GM12878 (cell line): ENCODE data around the gene SLC1A6. TPM values are rescaled to one million over a fixed set of nuclear protein-coding genes. Genes with fewer than 3 reads are reported as not detected.

Experiments used
- ATAC-seq: fragments of 200-7000 bp; cut with Tn5 transposase; 3 replicates; pipeline ENCODE4 v1.9.1; 2020; ENCODE audit warnings: mild to moderate bottlenecking, moderate library complexity
- BruUV-seq: library from RNA; stranded (reverse); fragments of 400-500 nt; replicated peaks from 2 replicates; lab custom pipeline; 2021; lab: Mats Ljungman, UMichigan
- CTCF ChIA-PET: fragments of 300-600 bp; sonication (Branson Sonifier 250); formaldehyde crosslinking; extraction: SDS; loops from one replicate; lab custom pipeline; 2021; ENCODE audit warnings: inconsistent platforms; lab: Yijun Ruan, JAX
- POLR2A ChIA-PET: fragments of 350-600 bp; formaldehyde crosslinking; extraction: SDS; loops from one replicate; lab custom pipeline; 2021; ENCODE audit warnings: inconsistent platforms; lab: Charles Lee
- RAD21 ChIA-PET: fragments of 300-600 bp; sonication (Branson Sonifier 250); formaldehyde crosslinking; loops from one replicate; lab custom pipeline; 2023; ENCODE audit warnings: antibody characterized with exemption; ENCODE audit not compliant: unreplicated experiment; lab: Charles Lee
- SMC1A ChIA-PET: fragments of 300-600 bp; sonication (Branson Sonifier 250); formaldehyde crosslinking; loops from one replicate; lab custom pipeline; 2023; ENCODE audit not compliant: unreplicated experiment, uncharacterized antibody; lab: Charles Lee
- DNase-seq: peaks from one replicate; pipeline ENCODE4 v3.0.0-alpha.2; 2011; ENCODE audit warnings: low read depth, low spot score
- FAIRE-seq: peaks from 3 replicates; lab custom pipeline; 2011; peaks lifted over from hg19 to GRCh38; lab: Jason Lieb, UNC
- H2AFZ ChIP-seq: 2 replicates; pipeline ENCODE4 v1.6.0; 2011; ENCODE audit warnings: low read depth, low read length, control low read depth; ENCODE audit not compliant: control insufficient read depth
- H3K27ac ChIP-seq: 2 replicates; pipeline ENCODE4 v1.5.1; 2011; ENCODE audit warnings: control low read depth; ENCODE audit not compliant: control insufficient read depth, insufficient read depth
- H3K27me3 ChIP-seq, 2 experiments: replicated peaks in 1 of 2; 2 replicates each; pipeline versions ENCODE4 v1.6.0 to v1.6.1; 2011; ENCODE audit warnings: low read length in 1 of 2; ENCODE audit not compliant: control insufficient read depth in 2 of 2, insufficient read depth in 2 of 2
- H3K36me3 ChIP-seq, 2 experiments: 2 replicates each; pipeline ENCODE4 v1.5.1; 2011; ENCODE audit warnings: low read length in 1 of 2; ENCODE audit not compliant: control insufficient read depth in 2 of 2, insufficient read depth in 2 of 2
- H3K4me1 ChIP-seq: 2 replicates; pipeline ENCODE4 v1.6.1; 2011; ENCODE audit warnings: mild to moderate bottlenecking, low read length, moderate library complexity, mixed read lengths; ENCODE audit not compliant: control insufficient read depth, insufficient read depth
- H3K4me2 ChIP-seq: 2 replicates; pipeline ENCODE4 v1.6.0; 2011; ENCODE audit warnings: control low read depth; ENCODE audit not compliant: control insufficient read depth, insufficient read depth
- H3K4me3 ChIP-seq: fragments of 200-600 bp; sonication (generic); 2 replicates; pipeline ENCODE4 v1.5.1; 2016
- H3K79me2 ChIP-seq: 2 replicates; pipeline ENCODE4 v1.6.0; 2011; ENCODE audit warnings: low read length; ENCODE audit not compliant: control insufficient read depth, insufficient read depth
- H3K9ac ChIP-seq: 2 replicates; pipeline ENCODE4 v1.8.0; 2011; ENCODE audit warnings: low read length, control low read depth, mixed read lengths; ENCODE audit not compliant: control insufficient read depth, insufficient read depth
- H3K9me3 ChIP-seq: replicated peaks from 3 replicates; pipeline ENCODE4 v1.5.1; 2011; ENCODE audit warnings: mild to moderate bottlenecking, low read length; ENCODE audit not compliant: control insufficient read depth, insufficient read depth
- H4K20me1 ChIP-seq: 2 replicates; pipeline ENCODE4 v1.6.0; 2011; ENCODE audit not compliant: control insufficient read depth, insufficient read depth
- ASH2L ChIP-seq: fragments of 300-600, 200-600 bp; sonication (generic); IDR thresholded peaks from 2 replicates; pipeline ENCODE4 v1.6.1; 2017; ENCODE audit warnings: low read depth, mild to moderate bottlenecking, borderline replicate concordance
- BHLHE40 ChIP-seq, 2 experiments: fragments of 450-650 bp in 1 of 2; IDR thresholded peaks; 2 replicates each; pipeline ENCODE4 v1.6.1; 2011 to 2017; ENCODE audit warnings: low read depth in 2 of 2, borderline replicate concordance in 1 of 2, improper control_type of control experiment in 1 of 2, low read length in 1 of 2, mild to moderate bottlenecking in 1 of 2
- CHD2 ChIP-seq: IDR thresholded peaks from 2 replicates; pipeline ENCODE4 v1.6.1; 2011; ENCODE audit warnings: low read depth, low read length, improper control_type of control experiment, borderline replicate concordance
- KDM1A ChIP-seq: fragments of 200-600 bp; sonication (generic); IDR thresholded peaks from 2 replicates; pipeline ENCODE4 v1.6.1; 2016; ENCODE audit warnings: borderline replicate concordance
- MYC ChIP-seq: IDR thresholded peaks from 2 replicates; pipeline ENCODE4 v1.6.1; 2011; ENCODE audit warnings: mild to moderate bottlenecking, low read length, moderate library complexity, inconsistent platforms; ENCODE audit not compliant: insufficient read depth, insufficient replicate concordance, insufficient read length, severe bottlenecking
- PAX5 ChIP-seq: IDR thresholded peaks from 2 replicates; pipeline ENCODE4 v1.6.1; 2011; ENCODE audit warnings: low read depth, low read length, borderline replicate concordance
- RCOR1 ChIP-seq: conservative IDR thresholded peaks from 2 replicates; pipeline ENCODE4 v1.6.1; 2012; ENCODE audit warnings: low read depth, low read length, improper control_type of control experiment
- SIN3A ChIP-seq: IDR thresholded peaks from 2 replicates; pipeline ENCODE4 v1.6.1; 2012; ENCODE audit warnings: low read depth, low read length, improper control_type of control experiment
- SIX5 ChIP-seq: IDR thresholded peaks from 2 replicates; pipeline ENCODE4 v1.6.1; 2011; ENCODE audit warnings: mild to moderate bottlenecking, low read depth, low read length, moderate library complexity; ENCODE audit not compliant: severe bottlenecking
- SMC3 ChIP-seq: IDR thresholded peaks from 2 replicates; pipeline ENCODE4 v1.6.1; 2011; ENCODE audit warnings: low read length, improper control_type of control experiment, borderline replicate concordance
- WGBS: methylation state at CpG from one replicate; pipeline ENCODE4 v1.1.6; 2016; ENCODE audit warnings: low lambda C conversion rate; ENCODE audit not compliant: insufficient replicate concordance, insufficient coverage; ENCODE audit errors: missing lambda C conversion rate; 5-methylcytosine and 5-hydroxymethylcytosine counted together
- in situ Hi-C: fragments of 300-500 bp; cut with MboI; formaldehyde crosslinking; loops from 9 replicates; pipeline ENCODE4 v1.14.3; 2018; ENCODE audit warnings: mixed read lengths
- intact Hi-C: fragments of 100-400 bp; cut with micrococcal nuclease; formaldehyde crosslinking; loops from one replicate; pipeline ENCODE4 v1.14.2; 2022; ENCODE audit not compliant: unreplicated experiment
- polyA plus RNA-seq, 11 experiments: library from polyadenylated mRNA; depleted of rRNA in 4 of 11; unstranded in 6 of 11; stranded (reverse) in 5 of 11; fragments of >200 nt; fragmentation: Nextera tagmentation in 4 of 11; fragmentation: Illumina TruSeq in 1 of 11; extraction: Ambion mirVana in 4 of 11; extraction: Trizol in 1 of 11; gene quantifications; 1 replicate in 1 of 11; 2 replicates in 10 of 11; pipeline versions ENCODE4 v1.2.1 to v1.2.3, GENCODE V29; 2011 to 2016; ENCODE audit warnings: inconsistent platforms in 2 of 11, missing spikeins in 2 of 11, low read depth in 1 of 11
- total RNA-seq, 4 experiments: library from RNA; depleted of rRNA in 3 of 4; stranded (reverse); fragments of >200 nt in 3 of 4; fragmentation: Illumina TruSeq in 1 of 4; extraction: Trizol in 1 of 4; gene quantifications; 2 replicates each; pipeline versions ENCODE4 v1.2.1 to v1.2.3, GENCODE V29; 2013 to 2021
- TF ChIP-seq, protein P1 (sequence below): fragments of 450-650 bp; IDR thresholded peaks from 2 replicates; pipeline ENCODE4 v1.6.1; 2017; ENCODE audit warnings: mild to moderate bottlenecking, moderate library complexity
- TF ChIP-seq, protein P2 (sequence below): fragments of 450-650 bp; conservative IDR thresholded peaks from 2 replicates; pipeline ENCODE4 v1.6.1; 2017; ENCODE audit warnings: mild to moderate bottlenecking, moderate library complexity
- TF ChIP-seq, protein P3 (sequence below): IDR thresholded peaks from 2 replicates; pipeline ENCODE4 v1.6.1; 2011; ENCODE audit warnings: borderline replicate concordance, low read depth, mild to moderate bottlenecking, moderate library complexity, mixed read lengths, low read length; ENCODE audit not compliant: insufficient read depth; ENCODE audit errors: extremely low read length
- TF ChIP-seq, protein P4 (sequence below): fragments of 150-350 bp; IDR thresholded peaks from 2 replicates; pipeline ENCODE4 v1.6.1; 2016; ENCODE audit warnings: low read depth, low read length

Gene SLC1A6
- total and polyA plus RNA-seq, 10 of the 15 experiments (the other 5 are each of a cell fraction or from before 2014, with no cell fraction given) = 0.06 TPM; not detected in 9

DNA sequence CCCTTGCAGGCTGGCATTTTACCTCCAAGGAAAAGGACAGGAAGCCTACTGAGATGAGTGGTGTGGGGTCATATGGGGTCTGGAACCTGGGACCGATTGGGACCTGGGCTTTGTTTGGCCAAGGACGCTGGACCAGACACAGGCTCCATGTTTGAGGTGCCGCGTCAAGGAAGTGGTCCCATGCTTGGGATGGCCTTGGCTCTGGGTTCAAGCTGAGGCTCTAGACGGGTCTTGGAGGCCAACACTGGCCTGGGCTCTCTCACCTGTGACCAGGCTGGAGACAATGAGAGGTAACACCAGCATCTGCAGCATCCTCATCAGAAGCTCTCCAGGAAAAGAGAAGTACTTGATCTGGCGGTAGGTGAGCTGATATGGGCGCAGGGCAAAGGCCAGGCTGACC is 8.2 kb downstream of the SLC1A6 start:
- CTCF ChIA-PET = no interaction called here
- no TSS peak for BruUV-seq
- no peak for TF ChIP-seq CHD2
- no peak for TF ChIP-seq PAX5
- TF ChIP-seq SIX5 = no peak
- TF ChIP-seq SMC3 = no peak
- TF ChIP-seq RCOR1 = no peak
- TF ChIP-seq, protein P1, sequence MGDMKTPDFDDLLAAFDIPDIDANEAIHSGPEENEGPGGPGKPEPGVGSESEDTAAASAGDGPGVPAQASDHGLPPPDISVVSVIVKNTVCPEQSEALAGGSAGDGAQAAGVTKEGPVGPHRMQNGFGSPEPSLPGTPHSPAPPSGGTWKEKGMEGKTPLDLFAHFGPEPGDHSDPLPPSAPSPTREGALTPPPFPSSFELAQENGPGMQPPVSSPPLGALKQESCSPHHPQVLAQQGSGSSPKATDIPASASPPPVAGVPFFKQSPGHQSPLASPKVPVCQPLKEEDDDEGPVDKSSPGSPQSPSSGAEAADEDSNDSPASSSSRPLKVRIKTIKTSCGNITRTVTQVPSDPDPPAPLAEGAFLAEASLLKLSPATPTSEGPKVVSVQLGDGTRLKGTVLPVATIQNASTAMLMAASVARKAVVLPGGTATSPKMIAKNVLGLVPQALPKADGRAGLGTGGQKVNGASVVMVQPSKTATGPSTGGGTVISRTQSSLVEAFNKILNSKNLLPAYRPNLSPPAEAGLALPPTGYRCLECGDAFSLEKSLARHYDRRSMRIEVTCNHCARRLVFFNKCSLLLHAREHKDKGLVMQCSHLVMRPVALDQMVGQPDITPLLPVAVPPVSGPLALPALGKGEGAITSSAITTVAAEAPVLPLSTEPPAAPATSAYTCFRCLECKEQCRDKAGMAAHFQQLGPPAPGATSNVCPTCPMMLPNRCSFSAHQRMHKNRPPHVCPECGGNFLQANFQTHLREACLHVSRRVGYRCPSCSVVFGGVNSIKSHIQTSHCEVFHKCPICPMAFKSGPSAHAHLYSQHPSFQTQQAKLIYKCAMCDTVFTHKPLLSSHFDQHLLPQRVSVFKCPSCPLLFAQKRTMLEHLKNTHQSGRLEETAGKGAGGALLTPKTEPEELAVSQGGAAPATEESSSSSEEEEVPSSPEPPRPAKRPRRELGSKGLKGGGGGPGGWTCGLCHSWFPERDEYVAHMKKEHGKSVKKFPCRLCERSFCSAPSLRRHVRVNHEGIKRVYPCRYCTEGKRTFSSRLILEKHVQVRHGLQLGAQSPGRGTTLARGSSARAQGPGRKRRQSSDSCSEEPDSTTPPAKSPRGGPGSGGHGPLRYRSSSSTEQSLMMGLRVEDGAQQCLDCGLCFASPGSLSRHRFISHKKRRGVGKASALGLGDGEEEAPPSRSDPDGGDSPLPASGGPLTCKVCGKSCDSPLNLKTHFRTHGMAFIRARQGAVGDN = no peak
- TF ChIP-seq, protein P2, sequence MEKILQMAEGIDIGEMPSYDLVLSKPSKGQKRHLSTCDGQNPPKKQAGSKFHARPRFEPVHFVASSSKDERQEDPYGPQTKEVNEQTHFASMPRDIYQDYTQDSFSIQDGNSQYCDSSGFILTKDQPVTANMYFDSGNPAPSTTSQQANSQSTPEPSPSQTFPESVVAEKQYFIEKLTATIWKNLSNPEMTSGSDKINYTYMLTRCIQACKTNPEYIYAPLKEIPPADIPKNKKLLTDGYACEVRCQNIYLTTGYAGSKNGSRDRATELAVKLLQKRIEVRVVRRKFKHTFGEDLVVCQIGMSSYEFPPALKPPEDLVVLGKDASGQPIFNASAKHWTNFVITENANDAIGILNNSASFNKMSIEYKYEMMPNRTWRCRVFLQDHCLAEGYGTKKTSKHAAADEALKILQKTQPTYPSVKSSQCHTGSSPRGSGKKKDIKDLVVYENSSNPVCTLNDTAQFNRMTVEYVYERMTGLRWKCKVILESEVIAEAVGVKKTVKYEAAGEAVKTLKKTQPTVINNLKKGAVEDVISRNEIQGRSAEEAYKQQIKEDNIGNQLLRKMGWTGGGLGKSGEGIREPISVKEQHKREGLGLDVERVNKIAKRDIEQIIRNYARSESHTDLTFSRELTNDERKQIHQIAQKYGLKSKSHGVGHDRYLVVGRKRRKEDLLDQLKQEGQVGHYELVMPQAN = no peak
- no peak for TF ChIP-seq ASH2L
- no peak for TF ChIP-seq BHLHE40 (IDR thresholded peaks at IDR 0.05; ENCODE audit: borderline replicate concordance in 1 of 2, low read depth in 2 of 2, low read length in 1 of 2)
- TF ChIP-seq MYC = no peak
- TF ChIP-seq, protein P3, sequence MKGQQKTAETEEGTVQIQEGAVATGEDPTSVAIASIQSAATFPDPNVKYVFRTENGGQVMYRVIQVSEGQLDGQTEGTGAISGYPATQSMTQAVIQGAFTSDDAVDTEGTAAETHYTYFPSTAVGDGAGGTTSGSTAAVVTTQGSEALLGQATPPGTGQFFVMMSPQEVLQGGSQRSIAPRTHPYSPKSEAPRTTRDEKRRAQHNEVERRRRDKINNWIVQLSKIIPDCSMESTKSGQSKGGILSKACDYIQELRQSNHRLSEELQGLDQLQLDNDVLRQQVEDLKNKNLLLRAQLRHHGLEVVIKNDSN = no peak
- TF ChIP-seq SIN3A = no peak
- TF ChIP-seq, protein P4, sequence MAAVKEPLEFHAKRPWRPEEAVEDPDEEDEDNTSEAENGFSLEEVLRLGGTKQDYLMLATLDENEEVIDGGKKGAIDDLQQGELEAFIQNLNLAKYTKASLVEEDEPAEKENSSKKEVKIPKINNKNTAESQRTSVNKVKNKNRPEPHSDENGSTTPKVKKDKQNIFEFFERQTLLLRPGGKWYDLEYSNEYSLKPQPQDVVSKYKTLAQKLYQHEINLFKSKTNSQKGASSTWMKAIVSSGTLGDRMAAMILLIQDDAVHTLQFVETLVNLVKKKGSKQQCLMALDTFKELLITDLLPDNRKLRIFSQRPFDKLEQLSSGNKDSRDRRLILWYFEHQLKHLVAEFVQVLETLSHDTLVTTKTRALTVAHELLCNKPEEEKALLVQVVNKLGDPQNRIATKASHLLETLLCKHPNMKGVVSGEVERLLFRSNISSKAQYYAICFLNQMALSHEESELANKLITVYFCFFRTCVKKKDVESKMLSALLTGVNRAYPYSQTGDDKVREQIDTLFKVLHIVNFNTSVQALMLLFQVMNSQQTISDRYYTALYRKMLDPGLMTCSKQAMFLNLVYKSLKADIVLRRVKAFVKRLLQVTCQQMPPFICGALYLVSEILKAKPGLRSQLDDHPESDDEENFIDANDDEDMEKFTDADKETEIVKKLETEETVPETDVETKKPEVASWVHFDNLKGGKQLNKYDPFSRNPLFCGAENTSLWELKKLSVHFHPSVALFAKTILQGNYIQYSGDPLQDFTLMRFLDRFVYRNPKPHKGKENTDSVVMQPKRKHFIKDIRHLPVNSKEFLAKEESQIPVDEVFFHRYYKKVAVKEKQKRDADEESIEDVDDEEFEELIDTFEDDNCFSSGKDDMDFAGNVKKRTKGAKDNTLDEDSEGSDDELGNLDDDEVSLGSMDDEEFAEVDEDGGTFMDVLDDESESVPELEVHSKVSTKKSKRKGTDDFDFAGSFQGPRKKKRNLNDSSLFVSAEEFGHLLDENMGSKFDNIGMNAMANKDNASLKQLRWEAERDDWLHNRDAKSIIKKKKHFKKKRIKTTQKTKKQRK = no peak
- no peak for TF ChIP-seq KDM1A

More for the DNA sequence above, 8.2 kb downstream of the SLC1A6 start:
- Histone ChIP-seq H3K9me3 (no peaks in the 10 kb centered on the region), H3K4me1 (no peaks in the 10 kb centered on the region), H3K27me3 (no peaks in the 10 kb centered on the region), H3K4me3 (no peak overlapping the region), H3K4me2 (no peak overlapping the region), H3K27ac (no peak overlapping the region), H3K36me3 (no peaks in the 10 kb centered on the region), H4K20me1 (no peaks in the 10 kb centered on the region), H3K79me2 (no peaks in the 10 kb centered on the region), H2AFZ (no peak overlapping the region), H3K9ac (no peak overlapping the region)
- ChIA-PET POLR2A (no interaction called here), SMC1A (no interaction called here), RAD21 (no interaction called here)
- FAIRE-seq (no peak), ATAC-seq (no peak), DNase-seq (no peak)
- WGBS = 35% methylated on average over 6 of the region's 7 CpGs
- intact Hi-C loops = no loop called here
- in situ Hi-C loops = no loop called here
